ENCODE measurements around the gene OPTN. TPM values are rescaled to one million over a fixed set of nuclear protein-coding genes. Genes with fewer than 3 reads are reported as not detected.

OPTN gene
- total and polyA plus RNA-seq, 2 of the 8 experiments (the other 6 are each of a cell fraction or from before 2014, with no cell fraction given) = 4.8 to 20.1 TPM

- ChIA-PET POLR2A (ENCODE audit: partially characterized antibody) (no interaction called here), CTCF (ENCODE audit: partially characterized antibody) (no interaction called here)
- H3K4ac ChIP-seq (replicated peaks; ENCODE audit: insufficient read length, low read depth, low read length) = no peak overlapping the region
- WGBS, 2 experiments (ENCODE audit: extremely low coverage in 1 of 2, insufficient coverage in 1 of 2, insufficient read length in 1 of 2, insufficient replicate concordance in 2 of 2, low coverage in 1 of 2, low lambda C conversion rate in 2 of 2, missing lambda C conversion rate in 1 of 2) = 90% methylated on average over 17 of the region's 32 CpGs; no CpG with 5 or more reads in 1 of the 2 experiments
- no peak overlapping the region for H2BK120ac ChIP-seq (replicated peaks; ENCODE audit: low read depth, low read length)
- no peak overlapping the region for H3K4me2 ChIP-seq (ENCODE audit: insufficient read depth in 1 of 2, low read depth in 2 of 2, low read length in 2 of 2)
- H3K56ac ChIP-seq (replicated peaks; ENCODE audit: insufficient read length, low read depth, low read length) = no peak overlapping the region
- H3K23ac ChIP-seq (ENCODE audit: insufficient read length) = no peak overlapping the region
- no peak for FAIRE-seq
- no peak overlapping the region for H3K9ac ChIP-seq (replicated peaks in 1 of 4; ENCODE audit: extremely low read depth in 1 of 4, low read depth in 3 of 4, low read length in 3 of 4)
- peaks cover 0 to 3% (median 3%) of the 10 kb centered on the region in 4 experiments; a peak in 3 of 7 replicates for H3K4me1 ChIP-seq (replicated peaks in 1 of 4; ENCODE audit: control insufficient read depth in 3 of 4, insufficient read depth in 4 of 4, low read length in 3 of 4)
- no peak overlapping the region for H2AFZ ChIP-seq (ENCODE audit: low read length)
- no peak overlapping the region for H2AK5ac ChIP-seq (ENCODE audit: low read depth, low read length)
- no peak overlapping the region for H3K27ac ChIP-seq (ENCODE audit: low read depth, low read length)
- H2BK20ac ChIP-seq (ENCODE audit: low read length) = no peak overlapping the region
- DNase-seq (ENCODE audit: low read depth in 1 of 2, low spot score in 2 of 2) = no peak
- H3K79me1 ChIP-seq (ENCODE audit: low read depth, low read length) = peaks cover 7% of the 10 kb centered on the region
- H3K4me3 ChIP-seq (ENCODE audit: extremely low read depth in 1 of 4, insufficient read depth in 2 of 4, low read depth in 3 of 4, low read length in 4 of 4) = no peak overlapping the region
- no peak overlapping the region for H2BK15ac ChIP-seq (ENCODE audit: low read length)
- H3K27me3 ChIP-seq (replicated peaks in 1 of 4; ENCODE audit: control insufficient read depth in 3 of 4, extremely low read depth in 1 of 4, insufficient read depth in 3 of 4, low read length in 3 of 4) = no peaks in the 10 kb centered on the region
- peaks cover 10 to 17% of the 10 kb centered on the region in 2 experiments for H3K79me2 ChIP-seq (ENCODE audit: control insufficient read depth in 1 of 2, insufficient read depth in 2 of 2, low read length in 2 of 2)
- H3K14ac ChIP-seq (ENCODE audit: insufficient read length) = no peak overlapping the region
- no peak overlapping the region for H3K18ac ChIP-seq (ENCODE audit: extremely low read depth, low read length)
- no peak overlapping the region for H2BK5ac ChIP-seq (ENCODE audit: low read depth, low read length)
- no peak overlapping the region for H2BK12ac ChIP-seq (ENCODE audit: low read depth, low read length)
- H3K23me2 ChIP-seq (ENCODE audit: low read depth, low read length) = peaks cover 11% of the 10 kb centered on the region
- H4K20me1 ChIP-seq (replicated peaks in 1 of 2; ENCODE audit: control insufficient read depth in 1 of 2, insufficient read depth in 2 of 2, low read length in 2 of 2) = peaks cover 0 to 2% of the 10 kb centered on the region in 2 experiments
- no peaks in the 10 kb centered on the region for H3K9me3 ChIP-seq (ENCODE audit: insufficient read depth in 2 of 2, low read depth in 1 of 2, low read length in 1 of 2)
- H3K36me3 ChIP-seq (ENCODE audit: control insufficient read depth in 2 of 4, insufficient read depth in 4 of 4, low read length in 3 of 4) = no peaks in the 10 kb centered on the region
- H4K5ac ChIP-seq (ENCODE audit: insufficient read length, low read depth, low read length) = no peak overlapping the region
- no peak overlapping the region for H4K8ac ChIP-seq (ENCODE audit: extremely low read depth, insufficient read depth, low read length)
- H4K91ac ChIP-seq (replicated peaks; ENCODE audit: insufficient read length, low read length) = no peak overlapping the region
- TF ChIP-seq RBBP5 (IDR thresholded peaks at IDR 0.05; ENCODE audit: borderline replicate concordance, low read depth, low read length) = no peak
- no peak for TF ChIP-seq JUND (IDR thresholded peaks at IDR 0.05; ENCODE audit: low read length)
- TF ChIP-seq YY1 (IDR thresholded peaks at IDR 0.05; ENCODE audit: low read depth, low read length) = no peak
- no peak for TF ChIP-seq NANOG (IDR thresholded peaks at IDR 0.05; ENCODE audit: insufficient read depth, low read depth, low read length, poor library complexity, severe bottlenecking)
- TF ChIP-seq RXRA (IDR thresholded peaks at IDR 0.05; ENCODE audit: insufficient read depth, low read depth, low read length) = no peak
- no peak for TF ChIP-seq SIN3A (conservative IDR thresholded peaks at IDR 0.05 in 1 of 2, IDR thresholded peaks at IDR 0.05 in 1 of 2; ENCODE audit: low read depth in 1 of 2, low read length in 2 of 2)
- no peak for TF ChIP-seq ZNF274 (IDR thresholded peaks at IDR 0.05; ENCODE audit: borderline replicate concordance, extremely low read depth, low read length)
- TF ChIP-seq USF2 (IDR thresholded peaks at IDR 0.05; ENCODE audit: low read length) = no peak
- TF ChIP-seq HDAC6 (IDR thresholded peaks at IDR 0.05; ENCODE audit: low read depth, low read length) = no peak
- TF ChIP-seq EP300 (IDR thresholded peaks at IDR 0.05; ENCODE audit: borderline replicate concordance in 1 of 2, low read depth in 2 of 2, low read length in 2 of 2) = no peak
- TF ChIP-seq HDAC2 (IDR thresholded peaks at IDR 0.05; ENCODE audit: borderline replicate concordance in 1 of 2, low read depth in 2 of 2, low read length in 2 of 2) = no peak
- no peak for TF ChIP-seq TCF12 (IDR thresholded peaks at IDR 0.05; ENCODE audit: low read depth, low read length)
- no peak for TF ChIP-seq CBX5 (IDR thresholded peaks at IDR 0.05; ENCODE audit: low read depth, low read length)
Observed at GRCh38 chr10:13158401-13158800, 58.4 kb downstream of the OPTN start.

Data from H1 (cell line).